ENCODE data around the gene IRF2BP2.

DNA sequence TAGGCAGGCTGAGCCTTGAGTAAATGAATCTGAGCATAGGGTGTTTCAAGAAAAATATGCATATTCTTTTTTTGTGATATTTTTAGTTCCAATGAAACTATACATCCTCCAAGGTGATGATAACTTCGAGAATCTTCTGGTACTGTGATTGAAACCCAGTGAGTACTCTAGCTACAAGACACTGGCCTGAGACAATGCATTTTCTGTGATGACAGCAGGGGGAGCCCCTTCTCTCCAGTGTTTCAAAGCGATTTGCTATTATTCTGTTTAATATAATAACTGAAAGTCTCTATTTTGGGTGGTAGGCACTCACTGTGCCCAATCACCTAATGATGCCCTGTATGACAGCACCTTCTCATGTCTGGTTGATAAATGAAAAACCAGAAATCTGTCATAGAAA is 12.1 kb downstream of the IRF2BP2 start:
- no peak for TF ChIP-seq POLR2AphosphoS5 (IDR thresholded peaks at IDR 0.05; ENCODE audit: low read depth, low read length)
- no peak for TF ChIP-seq TAF1 (IDR thresholded peaks at IDR 0.05; ENCODE audit: borderline replicate concordance, low read depth, low read length)
